Stomach (tissue), 4 donors: ENCODE measurements around the gene RIBC2.

Source experiments
- EP300 ChIP-seq: sonication (generic); formaldehyde crosslinking; IDR thresholded peaks from one replicate; pipeline ENCODE4 v1.6.1; 2017; ENCODE audit warnings: antibody characterized with exemption
- POLR2A ChIP-seq, 4 donors: fragments of 450-650 bp; IDR thresholded peaks; one replicate each; pipeline ENCODE4 v1.6.1; 2016; ENCODE audit warnings: antibody characterized with exemption in 4 of 4, control low read depth in 2 of 4, mild to moderate bottlenecking in 1 of 4, moderate library complexity in 1 of 4
- POLR2AphosphoS5 ChIP-seq, 3 donors: sonication (generic); formaldehyde crosslinking; IDR thresholded peaks; one replicate each; pipeline ENCODE4 v1.6.1; 2016; ENCODE audit warnings: antibody characterized with exemption in 3 of 3
- TF ChIP-seq, protein P1 (sequence below), 7 experiments: fragments of 450-650 bp in 4 of 7; fragments of 200-600 bp in 3 of 7; sonication (generic) in 3 of 7; IDR thresholded peaks; one replicate each; pipeline ENCODE4 v1.5.1; 2016 to 2019; ENCODE audit warnings: antibody characterized with exemption in 7 of 7, control low read depth in 2 of 7, mild to moderate bottlenecking in 1 of 7

DNA sequence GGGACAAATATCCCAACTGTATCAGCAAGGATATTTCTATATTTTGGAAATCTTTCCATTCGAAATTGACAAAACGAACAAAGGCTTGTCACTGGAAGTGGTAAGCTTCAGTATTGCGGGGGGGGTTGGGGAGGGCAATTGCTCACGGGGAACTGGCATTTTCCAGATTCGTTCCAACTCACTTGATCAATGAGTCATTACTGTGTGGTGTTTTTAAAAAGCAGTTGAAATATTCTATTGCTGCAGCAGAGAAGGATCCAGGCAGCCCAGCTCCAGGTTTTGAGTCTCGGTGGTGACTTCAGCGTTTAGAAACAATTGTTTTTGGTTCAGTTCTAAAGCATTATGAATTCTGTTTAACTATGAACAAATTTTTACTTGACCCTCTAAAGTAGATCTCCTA is 55.4 kb downstream of the RIBC2 start:
- TF ChIP-seq, protein P1, sequence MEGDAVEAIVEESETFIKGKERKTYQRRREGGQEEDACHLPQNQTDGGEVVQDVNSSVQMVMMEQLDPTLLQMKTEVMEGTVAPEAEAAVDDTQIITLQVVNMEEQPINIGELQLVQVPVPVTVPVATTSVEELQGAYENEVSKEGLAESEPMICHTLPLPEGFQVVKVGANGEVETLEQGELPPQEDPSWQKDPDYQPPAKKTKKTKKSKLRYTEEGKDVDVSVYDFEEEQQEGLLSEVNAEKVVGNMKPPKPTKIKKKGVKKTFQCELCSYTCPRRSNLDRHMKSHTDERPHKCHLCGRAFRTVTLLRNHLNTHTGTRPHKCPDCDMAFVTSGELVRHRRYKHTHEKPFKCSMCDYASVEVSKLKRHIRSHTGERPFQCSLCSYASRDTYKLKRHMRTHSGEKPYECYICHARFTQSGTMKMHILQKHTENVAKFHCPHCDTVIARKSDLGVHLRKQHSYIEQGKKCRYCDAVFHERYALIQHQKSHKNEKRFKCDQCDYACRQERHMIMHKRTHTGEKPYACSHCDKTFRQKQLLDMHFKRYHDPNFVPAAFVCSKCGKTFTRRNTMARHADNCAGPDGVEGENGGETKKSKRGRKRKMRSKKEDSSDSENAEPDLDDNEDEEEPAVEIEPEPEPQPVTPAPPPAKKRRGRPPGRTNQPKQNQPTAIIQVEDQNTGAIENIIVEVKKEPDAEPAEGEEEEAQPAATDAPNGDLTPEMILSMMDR (IDR thresholded peaks at IDR 0.05): no peak
- TF ChIP-seq POLR2AphosphoS5 (IDR thresholded peaks at IDR 0.05) (no peak), POLR2A (IDR thresholded peaks at IDR 0.05) (no peak), EP300 (no peak)
